HG02943 (cell line): ENCODE measurements around the gene HEATR3.
A peak's percentile ranks its signal among the peaks of the same experiment; 100 is the strongest.

Experiments
- ATAC-seq: cut with Tn5 transposase; IDR thresholded peaks from one replicate; pipeline ENCODE4 v1.9.1; 2021; ENCODE audit warnings: mild to moderate bottlenecking, low read depth, moderate library complexity; ENCODE audit not compliant: unreplicated experiment

The HEATR3 gene

DNA sequence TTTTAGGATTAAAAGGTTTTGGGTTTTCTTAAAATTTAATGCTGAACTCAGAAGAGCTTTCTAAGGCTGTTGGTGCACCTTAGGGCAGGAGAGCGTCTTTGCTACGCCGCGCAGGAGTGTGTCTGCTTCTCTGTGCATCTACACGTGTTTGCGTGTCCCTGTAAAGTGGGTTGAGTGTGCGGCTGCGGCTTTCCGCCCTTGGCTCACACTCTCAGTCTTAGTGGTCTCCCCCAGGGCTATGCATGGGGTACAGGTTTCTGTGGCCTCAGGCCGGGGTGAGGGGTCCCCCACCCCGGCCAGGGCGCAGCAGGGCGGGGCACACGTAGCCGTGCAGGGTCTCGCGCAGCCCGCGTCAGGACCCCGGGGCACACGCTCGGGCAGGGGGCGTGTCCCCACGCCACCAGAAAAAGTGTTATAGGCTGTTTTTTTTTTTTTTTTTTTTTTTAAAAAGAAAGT lies 86.6 kb downstream of the HEATR3 start:
- peak; percentile 47 for ATAC-seq

DNA sequence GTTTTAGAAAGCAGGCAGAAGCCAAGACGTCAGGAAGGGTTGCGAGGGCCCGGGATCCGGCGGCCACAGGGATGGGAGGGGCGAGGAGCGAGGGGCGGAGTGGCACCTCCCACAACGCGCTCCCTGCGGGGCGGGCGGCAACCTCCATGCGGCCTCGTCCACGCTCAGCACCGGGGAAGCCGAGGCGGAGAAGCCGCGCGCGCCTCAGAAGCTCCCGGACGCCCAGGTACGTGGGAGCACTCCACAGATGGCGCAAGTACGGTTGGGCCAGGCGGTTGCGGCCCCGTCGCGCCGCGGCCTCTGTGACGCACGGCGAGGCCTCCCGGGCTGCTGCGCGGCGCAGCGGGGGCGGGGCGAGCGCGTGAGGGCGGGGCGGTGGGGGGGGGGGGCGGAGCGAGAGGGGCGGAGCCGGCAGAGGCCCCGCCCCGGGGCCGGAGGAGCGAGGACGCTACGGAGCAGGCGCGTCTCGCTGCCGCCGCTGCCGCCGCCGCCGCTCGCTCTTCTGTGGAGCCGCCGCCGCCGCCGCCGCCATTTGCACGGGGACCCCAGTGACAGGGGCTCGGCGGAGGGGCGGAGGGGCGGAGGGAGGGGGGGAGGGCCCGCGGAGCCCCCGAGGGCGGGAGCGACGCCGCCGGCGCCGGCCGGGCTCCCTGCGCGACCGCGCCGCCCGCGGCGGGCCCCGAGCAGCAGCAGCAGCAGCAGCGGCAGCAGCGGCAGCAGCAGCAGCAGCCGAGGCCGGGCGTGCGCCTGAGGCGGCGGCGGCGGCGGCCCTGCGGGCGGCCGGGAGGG lies 87.2 kb downstream of the HEATR3 start, which contains the start of gene TENT4B:
TENT4B (plus strand) TSS at position 500 of the 789 bp plus-strand sequence. CDS start 316 bp downstream, outside the sequence.
- ATAC-seq, result peak; percentile 80

DNA sequence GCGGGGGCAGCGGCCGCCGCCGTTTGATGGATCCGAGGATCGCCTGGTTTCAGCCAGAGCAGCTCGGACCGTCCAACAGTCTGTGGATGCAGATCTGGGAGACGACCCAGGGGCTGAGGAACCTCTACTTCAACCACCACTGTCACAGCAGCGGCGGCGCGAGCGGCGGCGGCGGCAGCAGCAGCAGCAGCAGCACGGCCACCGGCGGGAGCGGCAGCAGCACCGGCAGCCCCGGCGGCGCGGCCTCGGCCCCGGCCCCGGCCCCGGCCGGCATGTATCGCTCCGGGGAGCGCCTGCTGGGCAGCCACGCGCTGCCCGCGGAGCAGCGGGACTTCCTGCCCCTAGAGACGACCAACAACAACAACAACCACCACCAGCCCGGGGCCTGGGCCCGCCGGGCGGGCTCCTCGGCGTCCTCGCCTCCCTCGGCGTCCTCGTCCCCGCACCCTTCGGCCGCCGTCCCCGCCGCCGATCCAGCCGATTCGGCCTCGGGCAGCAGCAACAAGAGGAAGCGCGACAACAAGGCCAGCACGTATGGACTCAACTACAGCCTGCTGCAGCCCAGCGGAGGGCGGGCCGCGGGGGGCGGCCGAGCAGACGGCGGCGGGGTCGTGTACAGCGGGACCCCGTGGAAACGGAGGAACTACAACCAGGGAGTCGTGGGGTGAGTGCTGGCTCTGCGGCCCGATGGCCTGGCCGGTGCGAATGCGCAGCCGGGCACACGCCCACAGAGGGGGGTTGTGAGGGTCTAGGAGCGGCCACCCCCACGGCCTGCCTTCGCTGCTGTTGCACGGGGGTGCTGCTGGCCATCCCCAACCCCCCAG lies 88.0 kb downstream of the HEATR3 start:
- peak; percentile 16 for ATAC-seq

DNA sequence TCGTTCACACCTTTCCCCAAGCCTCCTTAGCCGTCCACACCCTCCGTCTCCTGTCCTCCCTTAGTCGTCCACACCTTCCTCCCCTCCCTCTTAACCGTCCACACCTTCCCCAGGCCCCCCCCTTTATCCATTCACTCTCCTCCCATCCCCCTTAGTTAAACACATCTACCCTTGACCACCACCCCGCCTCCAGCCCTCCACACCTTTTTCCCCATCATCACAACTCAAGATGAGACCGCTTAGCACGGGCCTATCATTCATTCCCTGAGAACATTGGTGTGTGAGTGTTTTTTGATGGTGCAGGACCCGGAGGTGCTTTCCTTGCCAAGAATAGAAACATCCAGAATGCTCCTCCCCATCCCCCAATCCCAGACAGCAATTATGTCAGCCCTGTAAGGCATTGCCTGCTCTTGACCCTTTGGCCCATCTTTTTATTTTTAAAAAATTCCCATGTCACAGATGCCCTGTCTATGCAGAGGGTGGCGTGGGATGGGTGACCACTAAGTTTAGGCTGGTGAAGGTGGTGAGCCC lies 88.7 kb downstream of the HEATR3 start:
- no peak for ATAC-seq

DNA sequence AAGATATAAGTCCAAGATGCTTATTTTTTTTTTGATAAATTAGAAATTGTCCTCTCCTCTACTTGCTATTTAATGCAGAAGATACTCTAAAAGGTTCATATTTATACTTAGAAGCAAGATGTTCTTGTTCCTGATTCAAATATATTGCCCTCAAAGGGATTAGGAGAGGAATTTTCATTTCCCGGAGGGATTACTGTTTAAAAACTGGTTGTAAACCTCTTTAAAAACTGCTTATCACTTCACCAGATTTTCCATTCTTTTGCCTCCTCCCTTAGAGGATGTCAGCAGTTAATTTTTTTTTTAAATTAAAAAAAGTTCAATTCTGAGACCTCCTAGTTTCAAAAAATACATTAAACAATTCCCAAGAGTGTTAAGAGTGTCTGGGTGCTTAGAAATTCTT lies 90.2 kb downstream of the HEATR3 start:
- ATAC-seq, result no peak
